GM12874 (cell line): ENCODE measurements around the gene CD109.

Source experiments
- CTCF ChIP-seq: IDR thresholded peaks from 2 replicates; pipeline ENCODE4 v1.5.1; 2011; ENCODE audit warnings: low read depth, mild to moderate bottlenecking, control low read depth, low read length, moderate library complexity; ENCODE audit not compliant: insufficient read depth

Gene CD109

GRCh38 chr6:73801652-73802268 lies 105.8 kb downstream of the CD109 start:
- no peak for TF ChIP-seq CTCF

- no peak for TF ChIP-seq CTCF
Observed at GRCh38 chr6:73802366-73802765, 106.4 kb downstream of the CD109 start.

GRCh38 chr6:73803562-73804241 lies 107.7 kb downstream of the CD109 start:
- TF ChIP-seq CTCF: peak; percentile 21; the same call in 1 of the 2 replicates

- TF ChIP-seq CTCF: no peak
Observed at GRCh38 chr6:73811706-73812105, 115.7 kb downstream of the CD109 start.

GRCh38 chr6:73817253-73817652 lies 121.2 kb downstream of the CD109 start:
- no peak for TF ChIP-seq CTCF

- no peak for TF ChIP-seq CTCF
Observed at GRCh38 chr6:73823046-73823735, 127.2 kb downstream of the CD109 start.

GRCh38 chr6:73823832-73824231 lies 127.8 kb downstream of the CD109 start:
- no peak for TF ChIP-seq CTCF
